IPS-18a (cell line): ENCODE data around the gene GPNMB.
"Not testable (repeated sequence)": the region's sequence is repeated elsewhere in the genome, so short reads cannot be mapped to it uniquely, and the experiment has no call there.

Source experiments
- H3K27ac ChIP-seq: one replicate; pipeline ENCODE4 v1.5.1; 2013; ENCODE audit warnings: low read length
- H3K27me3 ChIP-seq: one replicate; pipeline ENCODE4 v1.6.1; 2013; ENCODE audit warnings: mild to moderate bottlenecking, low read length; ENCODE audit not compliant: control insufficient read depth, insufficient read depth
- H3K36me3 ChIP-seq: one replicate; pipeline ENCODE4 v1.6.1; 2013; ENCODE audit warnings: low read depth, low read length; ENCODE audit not compliant: control insufficient read depth
- H3K4me1 ChIP-seq: one replicate; pipeline ENCODE4 v1.6.1; 2013; ENCODE audit warnings: low read depth, low read length; ENCODE audit not compliant: control insufficient read depth
- H3K4me3 ChIP-seq: one replicate; pipeline ENCODE4 v1.5.1; 2013; ENCODE audit warnings: low read length
- H3K9ac ChIP-seq: one replicate; pipeline ENCODE4 v1.6.1; 2013; ENCODE audit warnings: mild to moderate bottlenecking, low read length, moderate library complexity
- H3K9me3 ChIP-seq: one replicate; pipeline ENCODE4 v1.6.1; 2013; ENCODE audit warnings: low read depth, low read length; ENCODE audit not compliant: control insufficient read depth

GPNMB gene

DNA sequence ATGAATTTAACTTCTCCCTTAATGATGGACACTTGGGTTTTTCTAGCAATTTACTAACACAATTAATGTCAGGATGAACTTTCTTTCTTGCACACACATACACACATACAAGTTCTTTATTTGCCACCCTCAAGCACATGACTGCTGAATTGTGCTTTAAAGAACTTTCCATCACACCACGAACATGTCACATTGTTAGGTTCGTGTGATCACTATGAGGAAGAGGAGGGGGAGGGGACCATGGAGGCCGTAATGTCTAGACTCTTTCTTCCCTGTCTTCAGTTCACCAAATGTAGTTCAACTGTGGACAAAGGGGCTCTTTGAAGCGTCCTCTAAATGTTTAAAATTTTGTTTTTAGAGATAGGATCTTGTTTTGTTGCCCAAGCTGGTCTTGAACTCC, 33.7 kb upstream of the GPNMB start:
- Histone ChIP-seq H3K36me3 (no peaks in the 10 kb centered on the region), H3K4me1 (no peaks in the 10 kb centered on the region), H3K9me3 (no peaks in the 10 kb centered on the region), H3K4me3 (no peak overlapping the region), H3K27ac (no peak overlapping the region), H3K9ac (no peak overlapping the region), H3K27me3 (no peaks in the 10 kb centered on the region)

DNA sequence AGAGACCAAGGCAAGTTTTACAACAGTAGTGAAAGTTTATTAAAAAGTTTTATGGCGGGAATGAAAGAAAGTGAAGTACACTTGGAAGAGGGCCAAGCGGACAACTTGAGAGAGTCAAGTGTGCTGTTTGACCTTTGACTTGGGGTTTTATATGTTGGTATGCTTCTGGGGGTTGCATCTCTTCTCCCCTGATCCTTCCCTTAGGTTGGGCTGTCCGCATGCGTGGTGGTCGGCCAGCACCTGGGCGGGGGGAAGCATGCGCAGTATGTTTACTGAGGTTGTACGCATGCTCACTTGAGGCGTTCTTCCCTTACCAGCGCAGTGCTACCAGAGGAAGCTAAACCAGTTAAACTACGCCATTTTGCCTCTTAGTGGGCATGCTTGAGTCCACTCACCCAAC, 32.8 kb upstream of the GPNMB start:
- Histone ChIP-seq H3K27ac (no peak overlapping the region), H3K4me1 (no peaks in the 10 kb centered on the region), H3K36me3 (no peaks in the 10 kb centered on the region), H3K4me3 (no peak overlapping the region), H3K9me3 (no peaks in the 10 kb centered on the region), H3K27me3 (no peaks in the 10 kb centered on the region), H3K9ac (no peak overlapping the region)

DNA sequence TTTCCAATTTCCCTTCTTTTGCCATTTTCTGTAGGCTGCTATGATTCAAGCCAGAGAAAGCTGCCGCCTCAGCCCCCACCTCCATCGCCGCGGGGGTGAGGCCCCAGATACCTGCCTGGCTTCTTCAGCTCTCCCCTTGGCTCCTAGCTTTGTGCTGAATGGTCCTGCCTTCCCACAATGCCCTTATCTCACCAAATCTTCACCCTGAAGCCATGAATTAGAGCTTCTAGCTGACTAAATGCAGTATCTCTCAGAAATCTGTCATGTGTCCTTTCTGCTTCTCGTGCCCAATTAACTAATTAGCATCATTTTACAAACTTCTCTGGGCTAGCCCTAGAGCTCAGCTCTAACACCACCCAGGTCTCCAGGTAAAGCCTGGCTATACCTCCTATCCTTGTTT, 32.2 kb upstream of the GPNMB start:
- H3K9me3 ChIP-seq, result no peaks in the 10 kb centered on the region
- H3K27me3 ChIP-seq, result no peaks in the 10 kb centered on the region
- no peaks in the 10 kb centered on the region for H3K36me3 ChIP-seq
- no peak overlapping the region for H3K4me3 ChIP-seq
- H3K4me1 ChIP-seq, result no peaks in the 10 kb centered on the region
- no peak overlapping the region for H3K9ac ChIP-seq
- no peak overlapping the region for H3K27ac ChIP-seq

DNA sequence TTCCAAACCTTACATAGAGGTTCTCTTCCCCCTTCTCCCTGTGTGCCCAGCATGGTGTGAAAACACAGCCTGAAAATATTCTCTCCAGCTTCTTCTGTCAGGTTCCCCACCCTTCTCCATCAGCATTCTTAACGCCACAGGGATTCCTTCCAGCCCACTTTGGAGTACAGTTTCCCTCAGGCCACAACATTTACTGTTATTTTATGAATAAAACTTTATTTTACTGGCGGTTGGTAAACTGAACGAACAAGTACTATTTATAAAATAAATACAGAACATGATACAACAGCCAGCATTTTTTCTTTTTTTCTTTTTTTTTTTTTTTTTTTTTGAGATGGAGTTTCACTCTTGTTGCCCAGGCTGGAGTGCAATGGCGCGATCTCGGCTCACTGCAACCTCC, 31.6 kb upstream of the GPNMB start:
- no peak overlapping the region for H3K27ac ChIP-seq
- H3K9me3 ChIP-seq, result no peaks in the 10 kb centered on the region
- H3K36me3 ChIP-seq, result no peaks in the 10 kb centered on the region
- no peaks in the 10 kb centered on the region for H3K4me1 ChIP-seq
- H3K9ac ChIP-seq, result no peak overlapping the region
- no peaks in the 10 kb centered on the region for H3K27me3 ChIP-seq
- H3K4me3 ChIP-seq, result no peak overlapping the region

DNA sequence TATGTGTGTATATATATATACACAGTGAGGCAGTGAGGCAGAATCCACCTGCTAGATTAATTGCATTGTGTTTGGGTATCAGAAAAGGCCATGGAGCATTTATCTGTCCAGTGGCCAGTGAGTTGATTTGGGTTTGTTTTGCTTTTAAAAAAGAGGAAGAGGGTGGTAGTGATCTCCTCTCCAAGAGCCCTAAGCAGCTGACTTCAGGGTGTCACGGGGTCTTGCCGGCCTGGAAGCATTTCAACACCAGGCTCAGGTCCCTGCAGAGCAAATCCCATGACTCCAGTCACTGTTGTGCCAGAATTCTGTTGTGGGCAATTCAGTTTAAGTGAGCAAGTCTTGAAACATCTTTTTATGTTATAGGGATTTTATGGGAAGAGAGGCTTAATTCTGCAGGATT, 30.6 kb upstream of the GPNMB start:
- Histone ChIP-seq H3K27me3 (no peaks in the 10 kb centered on the region), H3K9me3 (no peaks in the 10 kb centered on the region), H3K4me1 (peaks cover 8% of the 10 kb centered on the region), H3K9ac (no peak overlapping the region), H3K27ac (no peak overlapping the region), H3K4me3 (no peak overlapping the region), H3K36me3 (no peaks in the 10 kb centered on the region)

DNA sequence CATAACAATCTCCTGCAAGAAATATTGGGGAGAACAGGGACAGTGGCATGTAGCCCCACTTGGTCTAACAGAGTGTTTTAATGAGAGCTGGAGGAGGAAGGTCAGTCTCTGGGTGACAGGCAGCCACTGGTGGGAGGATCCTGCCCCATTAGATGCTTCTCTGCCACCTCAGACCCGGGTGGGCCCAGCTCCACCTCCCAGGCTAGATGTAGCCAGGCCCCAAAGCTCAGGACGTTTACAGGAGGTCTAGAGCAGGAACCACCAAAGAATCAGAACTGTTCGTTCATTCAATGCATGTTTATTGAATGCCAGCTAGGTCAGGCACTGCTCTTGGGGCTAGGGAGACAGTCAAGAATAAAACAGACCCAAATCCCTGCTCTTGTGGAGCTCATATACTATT, 28.4 kb upstream of the GPNMB start:
- Histone ChIP-seq H3K36me3 (no peaks in the 10 kb centered on the region), H3K9me3 (no peaks in the 10 kb centered on the region), H3K27me3 (no peaks in the 10 kb centered on the region), H3K9ac (no peak overlapping the region), H3K27ac (no peak overlapping the region), H3K4me3 (no peak overlapping the region), H3K4me1 (peaks cover 11% of the 10 kb centered on the region)

DNA sequence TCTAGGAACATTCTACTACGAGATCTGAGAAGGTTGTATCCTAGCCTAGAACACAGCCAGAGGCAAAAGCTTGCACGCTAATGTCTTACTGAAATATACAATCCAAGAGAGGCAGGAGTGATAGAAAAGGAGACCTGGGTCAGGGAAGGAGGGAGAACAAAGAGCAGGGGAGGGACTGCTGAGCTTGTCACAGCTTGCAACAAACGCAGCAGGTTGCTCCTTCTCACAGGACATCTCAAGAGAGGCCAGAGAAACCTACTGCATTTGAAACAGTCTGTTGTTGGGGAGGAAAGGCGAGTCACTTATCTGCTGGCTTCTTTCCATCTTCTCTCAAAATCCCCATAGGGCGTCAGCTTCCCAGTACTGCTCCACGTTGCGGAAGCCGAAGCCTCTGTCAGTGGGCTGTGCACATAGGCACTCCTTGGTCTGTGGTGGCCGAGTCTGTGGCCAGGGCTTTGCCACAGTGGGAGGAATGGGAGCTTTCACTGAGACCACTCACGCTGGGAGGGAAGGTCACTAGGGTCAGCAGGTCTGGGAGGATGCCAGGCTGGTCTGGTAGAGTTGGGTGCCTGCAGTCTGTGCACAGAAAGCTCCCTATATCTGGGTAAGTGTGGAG, 25.8 kb upstream of the GPNMB start:
- Histone ChIP-seq H3K9me3 (no peaks in the 10 kb centered on the region), H3K9ac (no peak overlapping the region), H3K27me3 (no peaks in the 10 kb centered on the region), H3K27ac (no peak overlapping the region), H3K36me3 (no peaks in the 10 kb centered on the region), H3K4me1 (peaks cover 11% of the 10 kb centered on the region), H3K4me3 (no peak overlapping the region)

DNA sequence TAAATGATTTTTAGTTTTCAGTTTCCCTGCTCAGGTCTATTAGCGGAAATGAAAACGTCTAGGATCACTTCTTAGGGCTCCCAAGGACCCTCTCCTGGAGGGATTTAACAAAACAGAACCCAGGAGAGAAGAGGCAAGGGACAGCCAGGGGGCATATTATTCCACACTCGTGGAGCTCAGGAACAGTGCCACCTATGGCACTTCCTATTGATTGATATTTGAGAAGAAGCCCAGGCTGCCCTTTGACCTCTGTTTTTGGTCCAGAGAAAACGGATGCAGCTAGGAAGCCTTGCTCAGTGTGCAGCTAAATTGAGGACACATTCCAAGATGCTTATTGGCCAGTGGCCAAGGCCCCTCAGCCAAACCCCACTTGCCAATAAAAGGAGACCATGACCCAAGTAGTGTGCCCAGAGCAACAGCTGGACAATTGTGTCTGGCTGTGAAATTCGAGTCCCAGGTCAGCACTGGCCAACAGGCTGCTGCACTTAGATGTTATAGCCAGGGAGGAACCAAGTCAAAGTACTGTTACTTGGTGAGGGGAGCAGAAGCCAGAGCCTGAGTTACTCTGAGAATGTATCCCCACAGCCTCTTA, 24.0 kb upstream of the GPNMB start:
- Histone ChIP-seq H3K27ac (no peak overlapping the region), H3K9ac (no peak overlapping the region), H3K36me3 (no peaks in the 10 kb centered on the region), H3K9me3 (no peaks in the 10 kb centered on the region), H3K4me1 (peaks cover 11% of the 10 kb centered on the region), H3K27me3 (no peaks in the 10 kb centered on the region), H3K4me3 (no peak overlapping the region)

DNA sequence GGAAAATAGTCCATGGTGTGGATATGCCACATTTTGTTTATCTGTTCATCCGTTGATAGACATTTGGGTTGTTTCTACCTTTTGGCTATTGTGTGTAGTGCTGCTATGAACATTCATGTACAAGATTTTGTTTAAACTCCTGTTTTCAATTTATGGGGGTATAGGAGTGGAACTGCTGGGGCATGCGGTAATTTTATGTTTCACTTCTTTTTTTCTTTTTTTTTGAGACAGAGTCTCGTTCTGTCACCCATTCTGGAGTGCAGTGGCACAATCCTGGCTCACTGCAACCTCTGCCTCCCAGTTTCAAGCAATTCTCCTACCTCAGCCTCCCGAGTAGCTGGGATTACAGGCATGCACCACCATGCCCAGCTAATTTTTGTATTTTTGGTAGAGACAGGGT, 22.2 kb upstream of the GPNMB start:
- H3K27me3 ChIP-seq, H3K9ac ChIP-seq, H3K27ac ChIP-seq, H3K9me3 ChIP-seq, H3K4me3 ChIP-seq, H3K36me3 ChIP-seq: not testable (repeated sequence)
- peaks cover 11% of the 10 kb centered on the region for H3K4me1 ChIP-seq

DNA sequence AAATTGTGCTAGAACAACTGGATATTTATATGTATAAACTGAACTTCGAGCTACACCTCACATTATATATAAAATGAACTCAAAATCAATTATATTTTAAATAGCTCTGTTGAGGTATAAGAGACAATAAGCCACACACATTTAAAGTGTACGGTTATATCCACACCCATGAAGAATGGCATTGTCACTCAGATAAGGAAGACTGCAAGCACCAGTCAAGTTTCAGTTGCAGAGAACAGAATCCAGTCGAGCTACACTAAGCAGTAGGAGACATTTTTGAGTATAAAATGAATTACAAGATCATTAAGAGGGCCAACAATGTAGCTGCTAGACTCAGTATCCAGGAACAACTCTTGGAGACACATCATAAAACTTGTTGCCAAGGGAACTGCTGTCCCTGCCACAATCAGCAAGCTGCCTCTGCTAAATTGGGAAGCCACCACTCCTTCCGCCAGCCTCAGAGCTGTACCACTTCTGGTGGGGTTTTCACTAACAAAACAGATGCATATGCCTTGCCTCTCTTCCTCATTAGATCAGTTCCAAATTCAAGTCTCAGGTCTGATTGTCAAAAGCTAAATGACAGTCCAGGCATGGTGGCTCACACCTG, 19.6 kb upstream of the GPNMB start:
- Histone ChIP-seq H3K4me1 (no peaks in the 10 kb centered on the region), H3K27me3 (no peaks in the 10 kb centered on the region), H3K4me3 (no peak overlapping the region), H3K9me3 (no peaks in the 10 kb centered on the region), H3K9ac (no peak overlapping the region), H3K36me3 (no peaks in the 10 kb centered on the region), H3K27ac (no peak overlapping the region)

DNA sequence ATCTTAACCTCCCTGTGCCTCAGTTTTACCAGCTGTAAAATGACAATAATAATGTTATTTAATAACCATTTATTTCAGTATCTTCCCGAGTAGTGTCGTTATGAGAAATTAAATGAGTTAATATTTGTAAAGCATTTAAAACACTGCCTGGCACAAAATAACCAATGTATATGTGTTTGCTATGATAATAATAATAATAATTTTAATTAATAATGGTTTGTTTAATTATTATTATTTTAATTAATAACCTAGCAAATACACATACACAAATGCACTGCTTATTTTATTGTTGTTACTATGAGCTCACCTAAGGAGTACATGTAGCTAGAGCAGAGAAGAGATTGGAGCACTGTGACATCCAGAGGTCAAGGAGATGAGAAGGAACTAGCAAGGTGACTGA, 18.2 kb upstream of the GPNMB start:
- no peak overlapping the region for H3K4me3 ChIP-seq
- no peaks in the 10 kb centered on the region for H3K4me1 ChIP-seq
- no peaks in the 10 kb centered on the region for H3K36me3 ChIP-seq
- H3K27ac ChIP-seq, result no peak overlapping the region
- no peaks in the 10 kb centered on the region for H3K9me3 ChIP-seq
- no peaks in the 10 kb centered on the region for H3K27me3 ChIP-seq
- no peak overlapping the region for H3K9ac ChIP-seq

DNA sequence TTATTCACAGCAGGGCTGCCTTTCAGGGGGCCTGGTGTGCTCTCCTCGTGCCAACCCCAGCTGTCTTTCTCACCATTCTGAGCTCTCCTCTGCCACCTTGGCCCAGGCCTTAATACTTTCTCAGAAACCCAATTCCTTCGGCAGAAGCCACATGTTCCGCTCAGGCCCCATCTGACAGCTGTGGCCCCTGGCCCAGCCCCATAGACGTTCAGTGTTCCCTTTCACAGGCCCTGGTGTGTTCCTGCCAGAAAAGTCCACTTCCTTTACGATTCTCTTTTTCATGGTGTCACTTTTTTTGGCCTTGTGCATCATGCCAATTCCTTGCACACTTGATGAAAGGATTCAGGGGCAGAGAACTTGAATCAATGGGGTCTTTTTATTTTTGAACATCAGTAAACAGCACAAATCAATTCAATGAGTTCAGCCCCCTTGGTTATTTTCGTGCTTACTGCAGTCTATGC, 15.9 kb upstream of the GPNMB start:
- Histone ChIP-seq H3K27ac (no peak overlapping the region), H3K4me1 (no peaks in the 10 kb centered on the region), H3K9me3 (no peaks in the 10 kb centered on the region), H3K27me3 (no peaks in the 10 kb centered on the region), H3K4me3 (no peak overlapping the region), H3K9ac (no peak overlapping the region), H3K36me3 (no peaks in the 10 kb centered on the region)
